ENCODE measurements around the gene ALOX15B.

The ALOX15B gene

GRCh38 chr17:8038954-8039610 is at the start of gene ALOX15B:
ALOX15B (plus strand) TSS chr17:8039059; CDS start chr17:8039156, 97 bp downstream.
- no peak for DNase-seq

GRCh38 chr17:7989781-7990655 is 48.8 kb upstream of the ALOX15B start:
- DNase-seq = peak; percentile 93

- DNase-seq = no peak
Measured at GRCh38 chr17:7992516-7992915, 46.3 kb upstream of the ALOX15B start.

- DNase-seq = no peak
Measured at GRCh38 chr17:7992924-7993323, 45.9 kb upstream of the ALOX15B start.

- no peak for DNase-seq
Measured at GRCh38 chr17:7993972-7994589, 44.8 kb upstream of the ALOX15B start.

- DNase-seq = no peak
Measured at GRCh38 chr17:7995724-7996123, 43.1 kb upstream of the ALOX15B start.

- DNase-seq = peak; percentile 49
Measured at GRCh38 chr17:7997186-7997585, 41.7 kb upstream of the ALOX15B start.

GRCh38 chr17:8001976-8002720 is 36.7 kb upstream of the ALOX15B start, which contains the start of gene GUCY2D:
GUCY2D (plus strand) TSS chr17:8002615; CDS start chr17:8003048, 433 bp downstream.
- no peak for DNase-seq

GRCh38 chr17:8002721-8003593 is 35.9 kb upstream of the ALOX15B start:
- no peak for DNase-seq

- DNase-seq = no peak
Measured at GRCh38 chr17:8003594-8004181, 35.2 kb upstream of the ALOX15B start.

- no peak for DNase-seq
Measured at GRCh38 chr17:8004899-8005298, 34.0 kb upstream of the ALOX15B start.

GRCh38 chr17:8005357-8005756 is 33.5 kb upstream of the ALOX15B start:
- DNase-seq = no peak

- no peak for DNase-seq
Measured at GRCh38 chr17:8005967-8006730, 32.7 kb upstream of the ALOX15B start.

- DNase-seq = no peak
Measured at GRCh38 chr17:8006836-8007680, 31.8 kb upstream of the ALOX15B start.

GRCh38 chr17:8007836-8008235 is 31.0 kb upstream of the ALOX15B start:
- no peak for DNase-seq

GRCh38 chr17:8012045-8012580 is 26.7 kb upstream of the ALOX15B start:
- DNase-seq = no peak

- no peak for DNase-seq
Measured at GRCh38 chr17:8012996-8013640, 25.7 kb upstream of the ALOX15B start.

- DNase-seq = no peak
Measured at GRCh38 chr17:8013731-8014557, 24.9 kb upstream of the ALOX15B start.

Measured in activated CD4-positive, alpha-beta T cell treated with anti-CD3 and anti-CD28 coated beads, Interleukin-10, Interleukin-2, amounts not matched to agents 100 ng/mL and 50 ng/mL, durations not matched to agents 16 hours and 8 hours (primary cell).